HG02884 (cell line): ENCODE measurements around the gene ADGRG3.
"Not testable (repeated sequence)": the region's sequence is repeated elsewhere in the genome, so short reads cannot be mapped to it uniquely, and the experiment has no call there.

ENCODE experiments used
- ATAC-seq: cut with Tn5 transposase; IDR thresholded peaks from one replicate; pipeline ENCODE4 v1.9.1; 2021; ENCODE audit warnings: mild to moderate bottlenecking, moderate library complexity; ENCODE audit not compliant: unreplicated experiment

The ADGRG3 gene

DNA sequence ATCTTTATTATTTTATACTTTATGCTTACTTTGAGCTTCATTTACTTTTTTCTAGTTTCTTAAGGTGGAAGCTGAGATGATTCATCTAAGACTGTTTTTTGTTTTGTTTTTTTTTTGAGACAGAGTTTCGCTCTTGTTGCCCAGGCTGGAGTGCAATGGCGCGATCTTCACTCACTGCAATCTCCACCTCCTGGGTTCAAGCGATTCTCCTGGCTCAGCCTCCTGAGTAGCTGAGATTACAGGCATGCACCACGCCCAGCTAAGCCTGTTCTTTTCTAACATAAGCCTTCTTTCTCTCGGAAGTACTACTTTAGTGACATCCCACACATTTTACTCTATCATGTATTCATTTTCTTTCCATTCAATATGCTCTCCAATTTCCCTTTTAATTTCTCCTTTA is 44.5 kb downstream of the ADGRG3 start:
- not testable (repeated sequence) for ATAC-seq

DNA sequence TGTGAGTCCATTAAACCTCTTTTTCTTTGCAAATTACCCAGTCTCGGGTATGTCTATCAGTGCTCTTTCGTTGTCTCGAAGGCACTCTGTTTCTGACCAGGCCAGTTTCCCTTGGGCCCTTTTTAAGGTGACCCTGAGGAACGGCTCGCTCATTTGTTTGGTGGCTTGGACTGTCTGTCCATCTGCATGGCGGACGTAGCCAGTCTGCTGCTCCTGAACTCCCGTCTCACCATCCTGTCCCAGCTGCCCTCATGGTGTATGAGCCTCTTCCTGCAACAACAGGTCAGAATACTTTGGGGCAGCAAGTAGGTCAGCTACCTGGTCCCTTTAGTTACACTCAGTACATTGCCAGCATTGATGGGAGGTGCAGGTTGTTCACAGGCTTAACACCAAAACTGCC is 45.5 kb downstream of the ADGRG3 start:
- no peak for ATAC-seq

DNA sequence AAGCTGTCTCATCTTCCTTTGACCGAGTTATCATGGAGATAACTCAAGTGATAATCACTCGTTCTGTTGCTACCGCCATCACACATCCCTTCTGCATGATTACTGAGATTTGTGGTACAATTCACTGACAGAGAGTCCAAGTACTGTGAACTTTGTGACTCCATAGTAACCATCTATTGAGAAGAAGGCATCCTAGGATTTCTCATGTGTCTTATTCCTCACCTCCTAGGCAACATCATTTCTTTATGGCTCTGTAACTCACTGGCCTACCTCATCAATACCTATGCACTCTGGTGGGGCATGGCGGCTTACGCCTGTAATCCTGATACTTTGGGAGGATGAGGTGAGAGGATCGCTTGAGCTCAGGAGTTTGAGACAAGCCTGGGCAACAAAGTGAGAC is 45.9 kb downstream of the ADGRG3 start:
- no peak for ATAC-seq

DNA sequence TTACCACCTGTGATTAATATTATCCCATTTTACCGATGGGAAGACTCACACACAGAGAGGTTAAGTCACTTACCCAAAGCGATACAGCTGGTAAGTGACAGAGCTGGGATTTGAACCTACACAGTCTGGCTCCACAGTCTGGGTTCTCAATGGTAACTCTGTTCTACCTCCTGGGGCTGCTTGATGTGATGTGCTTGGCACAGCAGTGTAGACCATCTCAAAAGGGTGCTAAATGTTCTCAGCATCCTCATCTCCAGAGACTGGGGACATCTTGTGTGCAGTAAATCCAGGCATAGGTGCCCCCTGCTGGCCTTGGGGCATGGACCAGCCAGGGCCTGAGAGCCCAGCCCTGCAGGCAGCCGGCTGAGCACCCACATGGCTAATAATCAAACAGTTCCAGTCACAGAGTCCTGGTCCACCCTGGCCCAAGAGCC is 52.1 kb downstream of the ADGRG3 start:
- no peak for ATAC-seq

DNA sequence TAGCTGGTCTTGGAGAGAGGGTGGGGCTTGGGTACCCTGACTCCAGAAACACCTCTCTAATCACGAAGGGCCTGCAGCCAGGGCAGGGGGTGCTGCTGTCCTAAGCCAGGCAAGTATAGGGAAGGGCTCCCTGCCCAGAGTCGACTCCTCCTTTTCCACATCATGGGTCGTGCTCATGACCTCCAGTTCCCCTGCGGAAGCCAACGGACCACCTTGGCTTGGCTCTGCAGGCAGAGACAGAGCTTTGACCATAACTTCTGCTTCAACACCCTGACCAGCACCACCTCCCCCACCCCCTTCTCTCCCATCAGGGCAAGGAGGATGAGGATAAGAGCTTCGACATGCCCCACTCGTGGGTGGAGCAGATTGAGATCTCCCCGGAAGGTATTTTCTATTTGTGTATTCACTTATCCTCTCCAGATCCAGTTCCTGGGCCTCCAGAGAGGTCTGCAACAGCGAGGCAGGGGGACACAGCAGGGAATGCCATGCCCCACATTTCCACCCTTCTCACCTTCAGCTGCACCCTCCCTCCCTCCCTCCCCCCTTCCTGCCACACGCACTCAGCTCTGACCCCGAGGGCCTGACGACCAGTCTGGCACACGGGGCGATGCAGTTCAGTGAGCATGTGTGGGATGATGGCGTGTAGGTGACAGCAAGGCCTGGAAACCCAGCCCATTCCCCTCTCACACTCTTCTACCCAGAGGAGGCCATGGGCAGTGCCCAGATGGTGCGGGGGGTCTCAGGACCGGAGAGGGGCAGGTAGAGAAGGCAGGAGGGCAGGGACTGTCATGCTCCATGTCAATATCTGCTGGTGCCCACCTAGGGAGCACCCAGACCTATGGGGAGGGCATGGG is 53.5 kb downstream of the ADGRG3 start:
- no peak for ATAC-seq

DNA sequence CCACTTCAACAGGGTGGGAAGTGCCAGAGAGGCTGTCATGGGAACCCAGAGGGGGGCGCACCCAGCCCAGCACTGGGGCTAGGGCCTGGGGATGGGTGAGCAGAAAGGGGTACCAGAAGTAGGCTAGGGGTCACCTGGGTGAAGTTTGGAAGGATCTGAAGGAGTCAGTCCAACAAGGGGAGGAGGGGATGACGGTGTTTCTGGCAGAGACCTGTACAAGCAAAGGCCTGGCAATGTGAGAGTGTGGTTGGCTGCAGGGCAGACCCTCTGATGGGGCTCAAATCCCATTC is 54.0 kb downstream of the ADGRG3 start:
- no peak for ATAC-seq

DNA sequence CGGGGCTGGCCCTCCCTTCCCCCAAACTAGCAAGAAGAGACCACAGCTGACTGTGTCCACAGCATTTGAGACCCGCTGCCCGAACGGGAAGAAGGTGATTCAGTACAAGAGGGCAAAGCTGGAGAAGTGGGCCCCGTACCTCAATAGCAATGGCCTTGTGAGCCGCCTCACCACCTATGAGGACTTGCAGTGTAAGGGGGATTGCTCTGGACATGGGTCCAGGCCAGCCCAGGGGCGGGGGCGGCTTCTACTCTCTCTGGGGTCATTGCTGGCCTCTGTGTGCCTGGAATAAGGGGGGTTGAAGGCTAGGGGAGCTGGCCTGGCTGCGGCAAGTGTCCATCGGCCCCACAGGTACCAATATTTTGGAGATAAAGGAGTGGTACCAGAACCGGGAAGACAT is 54.5 kb downstream of the ADGRG3 start:
- ATAC-seq: no peak

DNA sequence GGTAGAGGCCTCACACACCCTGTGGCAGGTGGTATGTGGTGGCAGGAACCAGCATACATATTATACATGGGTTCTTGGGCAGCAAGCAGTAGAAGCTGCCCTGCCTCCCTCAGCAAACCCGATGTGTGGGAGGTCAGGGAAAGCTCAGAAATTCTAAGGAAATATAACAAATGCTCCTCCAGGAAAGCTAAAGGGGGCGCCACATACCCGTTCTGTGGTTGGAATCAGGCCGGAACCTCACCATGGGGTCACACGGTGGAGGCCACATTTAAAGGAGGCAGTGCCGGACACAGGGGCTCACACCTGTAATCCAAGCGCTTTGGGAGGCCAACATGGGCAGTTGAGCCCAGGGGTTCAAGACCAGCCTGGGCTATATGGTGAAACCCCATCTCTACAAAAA is 55.1 kb downstream of the ADGRG3 start:
- no peak for ATAC-seq

DNA sequence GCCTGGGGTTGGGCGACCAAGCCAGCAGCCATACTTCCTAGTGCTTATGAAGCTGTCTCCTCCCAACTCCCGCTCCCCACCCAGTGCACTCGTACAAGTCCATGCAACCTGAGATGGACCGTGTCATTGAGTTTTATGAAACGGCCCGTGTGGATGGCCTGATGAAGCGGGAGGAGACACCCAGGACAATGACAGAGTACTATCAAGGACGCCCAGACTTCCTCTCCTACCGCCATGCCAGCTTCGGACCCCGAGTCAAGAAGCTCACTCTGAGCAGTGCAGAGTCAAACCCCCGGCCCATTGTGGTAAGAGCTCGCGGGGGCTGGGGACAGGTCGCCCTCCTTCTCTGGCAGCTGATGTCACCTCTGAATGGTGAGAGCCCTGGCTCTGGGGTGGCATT is 56.4 kb downstream of the ADGRG3 start:
- ATAC-seq: no peak

DNA sequence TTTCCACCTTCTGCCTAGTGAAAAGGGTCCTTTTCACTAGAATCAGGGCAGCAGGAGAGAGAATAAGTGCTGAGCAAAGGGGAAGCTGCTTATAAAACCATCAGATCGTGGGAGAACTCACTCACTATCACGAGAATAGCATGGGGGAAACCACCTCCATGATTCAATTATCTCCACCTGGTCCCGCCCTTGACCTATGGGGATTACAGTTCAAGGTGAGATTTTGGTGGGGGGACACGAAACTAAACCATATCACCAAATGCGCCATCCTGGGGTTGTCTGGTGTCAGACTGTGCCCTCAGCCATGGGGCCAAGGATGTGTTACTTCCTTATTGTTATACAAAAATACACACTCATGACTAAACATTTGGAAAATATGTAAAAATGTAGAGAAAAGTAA is 57.0 kb downstream of the ADGRG3 start:
- ATAC-seq: no peak

DNA sequence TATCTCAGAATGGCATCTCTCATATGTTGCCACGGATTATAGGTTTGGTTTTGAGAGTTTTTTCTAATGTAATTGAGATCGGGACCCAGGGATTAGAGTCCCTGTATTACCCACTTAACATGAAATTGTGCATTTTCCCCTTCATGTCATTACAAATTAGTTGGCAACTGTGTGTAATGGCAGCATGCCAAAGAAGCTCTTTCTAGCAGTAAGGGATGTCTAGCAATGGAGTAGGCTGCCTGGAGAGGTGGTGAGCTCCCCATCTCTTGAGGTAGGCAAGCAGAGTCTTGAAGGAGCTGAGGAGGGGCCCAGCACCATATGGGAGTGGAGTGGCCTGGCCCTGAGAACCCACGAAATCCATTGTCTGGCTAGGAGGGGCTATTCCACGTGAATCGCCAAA is 57.4 kb downstream of the ADGRG3 start:
- ATAC-seq: no peak

DNA sequence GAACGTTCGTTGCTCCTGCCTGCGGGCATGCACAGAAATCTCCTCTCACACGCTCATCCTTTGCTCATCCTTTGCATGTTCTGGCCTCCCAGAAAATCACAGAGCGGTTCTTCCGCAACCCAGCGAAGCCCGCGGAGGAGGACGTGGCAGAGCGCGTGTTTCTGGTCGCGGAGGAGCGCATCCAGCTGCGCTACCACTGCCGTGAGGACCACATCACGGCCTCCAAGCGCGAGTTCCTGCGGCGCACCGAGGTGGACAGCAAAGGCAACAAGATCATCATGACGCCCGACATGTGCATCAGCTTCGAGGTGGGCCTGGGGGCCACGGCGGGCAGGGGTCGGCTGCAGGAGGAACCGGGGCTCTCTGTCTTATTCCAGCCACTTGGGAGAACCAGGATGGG is 57.9 kb downstream of the ADGRG3 start:
- ATAC-seq: no peak

DNA sequence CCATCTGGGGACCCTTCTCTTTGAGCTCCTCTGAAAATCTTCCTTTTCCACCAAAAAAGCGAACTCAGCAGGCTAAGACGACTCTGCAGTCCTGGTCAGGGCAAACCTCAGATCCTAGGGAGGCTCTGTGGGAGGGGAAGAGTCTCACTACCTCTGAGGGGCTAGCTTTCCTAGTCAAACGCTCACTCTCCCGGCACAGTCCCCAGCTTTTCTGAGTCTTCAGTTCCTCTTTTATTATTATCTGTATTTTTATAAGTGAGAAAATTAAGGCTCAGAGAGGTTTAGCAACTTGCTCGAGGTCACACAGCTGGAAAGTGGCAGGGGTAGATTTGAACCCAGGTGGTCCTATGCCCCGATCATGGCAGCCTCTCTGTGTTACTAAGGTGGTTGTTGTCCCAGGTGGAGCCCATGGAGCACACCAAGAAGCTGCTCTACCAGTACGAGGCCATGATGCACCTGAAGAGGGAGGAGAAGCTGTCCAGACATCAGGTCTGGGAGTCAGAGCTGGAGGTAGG is 58.4 kb downstream of the ADGRG3 start:
- no peak for ATAC-seq

DNA sequence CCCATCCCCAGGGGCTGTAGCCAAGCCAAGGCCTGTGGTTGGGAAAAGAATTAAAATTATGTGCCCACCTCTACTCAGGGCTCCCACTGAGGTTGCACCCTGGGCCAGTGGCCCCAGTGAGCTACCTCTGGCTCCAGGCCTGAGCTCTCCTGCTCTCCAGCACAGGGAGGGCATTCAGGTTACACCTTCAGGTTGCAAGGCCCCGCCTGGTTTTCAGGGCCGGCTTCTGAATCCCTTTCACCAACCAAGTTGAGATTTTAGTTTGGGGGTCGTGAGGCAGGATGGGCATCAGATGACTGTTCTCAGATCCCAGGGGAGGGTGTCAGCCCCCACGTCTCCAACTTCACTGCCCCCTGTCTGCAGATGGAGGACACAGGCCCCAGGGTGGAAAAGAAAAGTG is 59.5 kb downstream of the ADGRG3 start:
- no peak for ATAC-seq

DNA sequence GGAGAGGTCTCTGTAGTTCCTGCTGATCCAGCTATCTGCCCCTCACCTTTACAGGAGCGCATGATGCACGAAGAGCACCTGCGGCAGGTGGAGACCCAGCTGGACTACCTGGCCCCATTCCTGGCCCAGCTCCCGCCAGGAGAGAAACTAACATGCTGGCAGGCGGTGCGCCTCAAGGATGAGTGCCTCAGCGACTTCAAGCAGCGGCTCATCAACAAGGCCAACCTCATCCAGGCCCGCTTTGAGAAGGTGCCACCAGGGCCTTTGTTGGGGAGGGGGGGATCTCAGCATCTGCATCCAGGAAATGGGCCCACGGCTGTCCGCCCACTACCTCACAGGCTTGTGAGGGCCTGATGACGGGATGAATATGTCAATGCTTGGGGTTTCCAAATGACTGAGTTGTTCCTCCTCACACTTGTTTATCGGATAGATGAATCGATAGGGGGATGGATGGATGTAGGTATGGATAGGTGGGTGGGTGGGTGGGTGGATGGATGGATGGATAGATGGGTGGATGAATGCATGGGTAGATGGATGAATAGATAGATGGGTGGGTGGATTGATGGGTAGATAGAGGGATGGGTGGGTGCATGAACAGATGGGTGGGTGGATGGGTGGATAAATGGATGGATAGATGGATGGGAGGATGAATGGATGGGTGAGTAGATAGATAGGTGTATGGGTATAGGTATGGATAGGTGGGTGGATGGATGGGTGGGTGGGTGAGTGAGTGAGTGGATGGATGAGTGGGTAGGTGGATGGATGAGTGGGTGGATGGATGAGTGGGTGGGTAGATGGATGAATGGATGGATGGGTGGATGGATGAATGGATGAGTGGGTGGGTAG is 60.5 kb downstream of the ADGRG3 start:
- no peak for ATAC-seq

DNA sequence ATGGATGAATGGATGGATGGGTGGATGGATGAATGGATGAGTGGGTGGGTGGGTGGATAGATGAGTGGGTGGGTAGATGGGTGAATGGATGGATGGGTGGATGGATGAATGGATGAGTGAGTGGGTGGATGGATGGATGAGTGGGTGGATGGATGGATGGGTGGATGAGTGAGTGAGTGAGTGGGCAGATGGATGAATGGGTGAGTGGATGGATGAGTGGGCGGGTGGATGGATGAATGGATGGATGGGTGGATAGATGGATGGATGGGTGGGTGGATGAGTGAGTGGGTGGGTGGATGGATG is 61.0 kb downstream of the ADGRG3 start:
- no peak for ATAC-seq

DNA sequence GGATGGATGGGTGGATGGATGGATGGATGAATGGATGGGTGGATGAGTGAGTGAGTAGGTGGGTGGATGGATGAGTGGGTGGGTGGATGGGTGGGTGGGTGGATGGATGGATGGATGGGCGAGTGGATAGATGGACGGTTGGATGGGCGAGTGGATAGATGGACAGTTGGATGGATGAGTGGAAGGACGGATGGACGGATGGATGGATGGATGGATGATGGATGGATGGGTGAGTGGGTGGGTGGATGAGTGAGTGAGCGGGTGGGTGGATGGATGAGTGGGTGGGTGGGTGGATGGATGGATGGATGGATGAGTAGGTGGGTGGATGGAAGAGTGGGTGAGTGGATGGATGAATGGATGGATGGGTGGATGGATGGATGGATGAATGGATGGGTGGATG is 61.7 kb downstream of the ADGRG3 start:
- not testable (repeated sequence) for ATAC-seq

DNA sequence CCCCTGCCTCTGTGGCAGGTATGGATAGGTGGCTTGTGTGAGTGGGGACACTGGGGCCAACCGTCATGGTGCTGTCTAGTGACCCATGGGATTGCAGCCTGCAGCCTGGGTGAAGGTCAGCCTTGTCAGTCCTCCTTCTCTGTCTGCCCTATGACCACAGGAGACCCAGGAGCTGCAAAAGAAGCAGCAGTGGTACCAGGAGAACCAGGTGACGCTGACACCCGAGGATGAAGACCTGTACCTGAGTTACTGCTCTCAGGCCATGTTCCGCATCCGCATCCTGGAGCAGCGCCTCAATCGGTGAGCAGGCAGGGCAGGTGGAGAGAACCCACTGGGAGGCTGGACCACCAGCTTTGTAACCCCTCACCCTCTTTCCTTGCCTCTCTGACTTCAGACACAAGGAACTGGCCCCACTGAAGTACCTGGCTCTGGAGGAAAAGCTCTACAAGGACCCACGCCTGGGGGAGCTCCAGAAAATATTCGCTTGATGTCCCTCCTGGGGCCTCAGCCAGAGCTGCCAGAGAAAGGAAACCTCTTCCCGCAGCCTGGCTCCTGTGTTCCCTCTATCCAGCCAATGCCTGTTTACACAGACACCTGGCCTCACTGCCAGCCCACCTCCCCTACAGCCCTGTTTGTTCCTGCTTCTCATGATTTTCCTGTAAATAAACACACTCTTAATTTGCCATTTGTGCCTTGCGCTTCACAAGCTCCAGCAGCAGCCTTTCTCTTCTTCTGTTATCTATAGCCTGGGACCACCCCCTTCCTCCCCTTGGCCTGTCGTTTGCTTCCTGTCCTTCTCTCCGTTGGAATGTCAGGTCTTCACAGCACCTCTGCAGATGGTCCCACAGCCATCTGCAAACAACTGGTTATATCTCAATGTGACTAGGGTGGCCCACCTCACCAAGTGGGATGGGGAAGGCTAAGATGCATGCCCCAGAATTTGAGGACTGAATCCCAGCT is 62.9 kb downstream of the ADGRG3 start:
- ATAC-seq: no peak

DNA sequence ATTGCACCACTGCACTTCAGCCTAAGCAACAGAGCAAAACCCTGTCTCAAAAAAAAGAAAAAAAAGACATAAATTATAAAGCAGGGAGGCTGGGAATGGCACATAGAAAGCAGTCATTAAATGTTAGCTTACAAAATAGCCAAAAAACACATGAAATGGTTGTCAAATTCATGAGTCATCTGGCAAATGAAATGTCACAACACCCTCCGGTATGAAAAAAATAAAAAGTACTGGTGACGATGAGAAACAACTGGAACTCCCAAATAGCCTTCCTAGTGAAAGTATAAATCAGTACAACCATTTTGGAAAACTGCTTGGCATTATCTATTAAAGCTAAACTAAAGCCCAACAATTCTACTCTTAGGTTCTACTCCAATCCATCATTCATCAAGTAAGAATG is 63.9 kb downstream of the ADGRG3 start:
- ATAC-seq: no peak

DNA sequence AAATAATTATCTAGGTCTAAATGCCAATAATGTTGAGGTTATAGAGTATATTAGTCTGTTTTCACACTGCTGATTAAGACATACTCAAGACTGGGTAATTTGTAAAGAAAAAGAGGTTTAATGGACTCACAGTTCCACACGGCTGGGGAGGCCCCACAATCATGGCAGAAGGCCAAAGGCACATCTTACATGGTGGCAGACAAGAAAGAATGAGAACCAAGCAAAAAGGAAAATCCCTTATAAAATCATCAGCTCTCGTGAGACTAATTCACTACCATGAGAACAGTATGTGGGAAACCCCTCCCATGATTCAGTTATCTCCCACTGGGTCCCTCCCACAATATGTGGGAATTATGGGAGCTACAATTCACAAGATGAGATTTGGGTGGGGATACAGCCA is 64.6 kb downstream of the ADGRG3 start:
- ATAC-seq: no peak

DNA sequence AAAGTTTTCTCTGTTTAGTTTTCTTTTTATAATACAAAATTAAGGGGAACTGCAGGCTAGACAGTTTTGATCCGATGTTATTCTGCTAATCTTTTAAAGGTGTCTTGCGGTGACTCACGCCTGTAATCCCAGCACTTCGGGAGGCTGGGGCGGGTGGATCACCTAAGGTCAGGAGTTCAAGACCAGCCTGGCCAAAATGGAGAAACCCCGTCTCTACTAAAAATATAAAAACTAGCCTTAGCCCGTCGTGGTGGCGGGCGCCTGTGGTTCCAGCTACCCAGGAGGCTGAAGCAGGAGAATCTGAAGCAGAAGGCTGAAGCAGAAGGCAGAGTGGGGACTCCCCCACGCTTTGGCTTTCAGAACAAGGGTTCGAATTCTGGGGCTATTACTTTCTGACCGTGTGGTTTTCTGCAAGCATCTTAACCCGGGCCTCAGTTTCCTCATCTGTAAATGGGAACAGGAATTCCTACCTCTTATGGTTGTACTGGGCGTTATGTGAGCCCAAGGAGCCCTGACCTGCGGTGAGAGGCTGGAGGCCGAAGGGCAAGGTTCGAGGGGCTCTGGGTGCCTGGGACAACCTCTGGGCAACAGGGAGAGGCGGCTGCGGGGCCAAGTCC is 66.3 kb downstream of the ADGRG3 start:
- no peak for ATAC-seq
